SK-N-SH (cell line): ENCODE data around the gene PCP2.

ENCODE experiments used
- CTCF ChIP-seq: fragments of 200-600 bp; sonication (generic); IDR thresholded peaks from 2 replicates; pipeline ENCODE4 v1.6.1; 2017; ENCODE audit warnings: antibody characterized with exemption, mild to moderate bottlenecking, moderate library complexity
- EP300 ChIP-seq, 2 experiments: IDR thresholded peaks; 2 replicates each; pipeline versions ENCODE4 v1.4.0 to v1.6.1; 2012; ENCODE audit warnings: borderline replicate concordance in 1 of 2, low read depth in 1 of 2, low read length in 1 of 2
- GABPA ChIP-seq: IDR thresholded peaks from 2 replicates; pipeline ENCODE4 v1.4.0; 2012; ENCODE audit warnings: low read depth, mild to moderate bottlenecking
- GATA2 ChIP-seq: sonication (generic); formaldehyde crosslinking; IDR thresholded peaks from 2 replicates; pipeline ENCODE4 v1.5.0; 2020; ENCODE audit warnings: mild to moderate bottlenecking, missing genetic modification reagents
- MAX ChIP-seq: IDR thresholded peaks from 2 replicates; pipeline ENCODE4 v1.4.0; 2012; ENCODE audit warnings: low read depth
- MXI1 ChIP-seq: IDR thresholded peaks from 2 replicates; pipeline ENCODE4 v1.6.1; 2012; ENCODE audit warnings: mild to moderate bottlenecking, low read depth, low read length, improper control_type of control experiment
- RAD21 ChIP-seq: IDR thresholded peaks from 2 replicates; pipeline ENCODE4 v1.6.1; 2012; ENCODE audit warnings: mild to moderate bottlenecking, low read length
- RCOR1 ChIP-seq: fragments of 150-350 bp; IDR thresholded peaks from 2 replicates; pipeline ENCODE4 v1.6.1; 2017; ENCODE audit warnings: antibody characterized with exemption, low read length
- SIN3A ChIP-seq: IDR thresholded peaks from 2 replicates; pipeline ENCODE4 v1.6.1; 2012; ENCODE audit warnings: low read depth, mild to moderate bottlenecking, low read length, moderate library complexity, borderline replicate concordance
- TAF1 ChIP-seq: IDR thresholded peaks from 2 replicates; pipeline ENCODE4 v1.6.1; 2012; ENCODE audit warnings: low read depth, mild to moderate bottlenecking, low read length, moderate library complexity, borderline replicate concordance
- USF1 ChIP-seq: IDR thresholded peaks from 2 replicates; pipeline ENCODE4 v1.4.0; 2012; ENCODE audit warnings: low read depth, borderline replicate concordance

- TF ChIP-seq GATA2 (CRISPR knock-in tag) (no peak), EP300 (IDR thresholded peaks at IDR 0.05; ENCODE audit: borderline replicate concordance in 1 of 2, low read depth in 1 of 2, low read length in 1 of 2) (no peak), RAD21 (no peak), SIN3A (no peak), RCOR1 (no peak), TAF1 (no peak), MAX (no peak), CTCF (no peak), GABPA (no peak), MXI1 (no peak), USF1 (no peak)
Observed at GRCh38 chr19:7669641-7670040, 36.1 kb upstream of the PCP2 start.
